Choroid plexus epithelial cell (primary cell): ENCODE results near the gene RBMS3.
A peak's percentile ranks its signal among the peaks of the same experiment; 100 is the strongest.
"Not testable (repeated sequence)": the region's sequence is repeated elsewhere in the genome, so short reads cannot be mapped to it uniquely, and the experiment has no call there.

ENCODE experiments used
- DNase-seq: peaks from one replicate; pipeline ENCODE4 v3.0.0-alpha.2; 2010; ENCODE audit warnings: low read depth
- H3K4me3 ChIP-seq: 2 replicates; pipeline ENCODE4 v1.5.1; 2011; ENCODE audit warnings: low read depth, mild to moderate bottlenecking, control low read depth, low read length, moderate library complexity
- TF ChIP-seq, protein P1 (sequence below): conservative IDR thresholded peaks from 2 replicates; pipeline ENCODE4 v1.5.1; 2011; ENCODE audit warnings: low read depth, mild to moderate bottlenecking, control low read depth, inconsistent platforms, low read length, moderate library complexity

The RBMS3 gene

GRCh38 chr3:29649815-29650547, 369.1 kb downstream of the RBMS3 start:
- DNase-seq, result peak; percentile 74
- TF ChIP-seq, protein P1, sequence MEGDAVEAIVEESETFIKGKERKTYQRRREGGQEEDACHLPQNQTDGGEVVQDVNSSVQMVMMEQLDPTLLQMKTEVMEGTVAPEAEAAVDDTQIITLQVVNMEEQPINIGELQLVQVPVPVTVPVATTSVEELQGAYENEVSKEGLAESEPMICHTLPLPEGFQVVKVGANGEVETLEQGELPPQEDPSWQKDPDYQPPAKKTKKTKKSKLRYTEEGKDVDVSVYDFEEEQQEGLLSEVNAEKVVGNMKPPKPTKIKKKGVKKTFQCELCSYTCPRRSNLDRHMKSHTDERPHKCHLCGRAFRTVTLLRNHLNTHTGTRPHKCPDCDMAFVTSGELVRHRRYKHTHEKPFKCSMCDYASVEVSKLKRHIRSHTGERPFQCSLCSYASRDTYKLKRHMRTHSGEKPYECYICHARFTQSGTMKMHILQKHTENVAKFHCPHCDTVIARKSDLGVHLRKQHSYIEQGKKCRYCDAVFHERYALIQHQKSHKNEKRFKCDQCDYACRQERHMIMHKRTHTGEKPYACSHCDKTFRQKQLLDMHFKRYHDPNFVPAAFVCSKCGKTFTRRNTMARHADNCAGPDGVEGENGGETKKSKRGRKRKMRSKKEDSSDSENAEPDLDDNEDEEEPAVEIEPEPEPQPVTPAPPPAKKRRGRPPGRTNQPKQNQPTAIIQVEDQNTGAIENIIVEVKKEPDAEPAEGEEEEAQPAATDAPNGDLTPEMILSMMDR, result no peak
- no peak overlapping the region for H3K4me3 ChIP-seq

DNA sequence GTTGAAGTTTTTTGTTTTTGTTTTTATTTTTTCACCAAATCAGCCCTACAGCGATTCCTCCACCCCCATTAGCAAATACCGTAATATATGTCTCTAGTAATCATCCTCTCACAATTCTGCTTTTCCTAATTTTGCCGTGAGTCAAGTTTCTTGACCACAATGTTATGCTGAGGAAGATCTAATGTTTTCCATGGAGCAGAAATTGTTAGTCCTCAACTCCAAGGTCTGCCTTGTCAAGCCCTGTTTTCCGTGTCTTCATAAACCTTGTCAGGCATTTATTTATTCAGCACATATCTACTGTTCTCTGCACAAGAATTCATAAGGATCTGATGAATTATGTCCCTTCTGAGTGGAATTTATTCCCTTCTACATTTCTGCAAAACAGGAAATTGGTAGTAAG, 372.8 kb downstream of the RBMS3 start:
- TF ChIP-seq, protein P1, result no peak
- DNase-seq, result no peak
- no peak overlapping the region for H3K4me3 ChIP-seq

- TF ChIP-seq, protein P1, result no peak
- no peak for DNase-seq
- H3K4me3 ChIP-seq, result no peak overlapping the region
Measured at GRCh38 chr3:29655015-29655747, 374.3 kb downstream of the RBMS3 start.

DNA sequence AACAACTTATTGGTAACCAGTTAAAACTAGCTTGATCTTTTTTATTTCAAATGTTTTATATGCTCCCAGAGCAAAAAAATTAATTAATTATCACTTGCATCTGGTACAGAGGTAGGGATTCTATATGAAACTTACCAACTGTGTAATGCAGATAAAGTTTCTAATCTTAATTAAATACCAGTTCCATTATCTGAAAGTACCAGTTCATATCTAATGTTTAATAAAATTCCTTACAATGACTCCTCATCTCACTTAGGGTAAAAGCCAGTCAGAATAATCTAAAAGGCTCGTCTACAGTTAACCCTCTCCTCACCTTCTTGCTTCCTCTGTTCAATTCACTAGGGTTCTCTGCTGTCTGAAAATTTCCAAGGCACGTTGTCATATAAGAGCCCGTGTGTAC, 384.8 kb downstream of the RBMS3 start:
- DNase-seq, result no peak
- no peak overlapping the region for H3K4me3 ChIP-seq
- TF ChIP-seq, protein P1, result no peak

DNA sequence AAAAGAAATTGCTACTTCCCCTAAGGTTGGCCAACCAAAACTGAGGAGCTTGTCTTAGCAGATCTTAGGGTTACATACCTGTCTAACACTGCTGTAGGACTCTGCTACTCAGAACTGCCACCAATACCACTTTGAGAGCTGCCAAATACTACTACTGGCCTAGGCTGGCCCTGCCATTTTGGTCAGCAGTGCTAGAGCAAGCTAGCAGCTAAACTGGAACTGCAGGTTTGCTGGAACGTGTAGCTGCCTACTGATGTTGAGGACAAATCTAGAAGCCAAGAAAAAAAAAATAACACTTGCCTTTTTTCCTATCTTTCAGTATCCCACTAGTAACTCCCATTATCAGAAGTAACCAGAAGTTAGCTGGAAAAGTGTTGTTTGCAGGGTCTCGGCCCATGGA, 387.4 kb downstream of the RBMS3 start:
- DNase-seq, result no peak
- no peak overlapping the region for H3K4me3 ChIP-seq
- TF ChIP-seq, protein P1, result no peak

DNA sequence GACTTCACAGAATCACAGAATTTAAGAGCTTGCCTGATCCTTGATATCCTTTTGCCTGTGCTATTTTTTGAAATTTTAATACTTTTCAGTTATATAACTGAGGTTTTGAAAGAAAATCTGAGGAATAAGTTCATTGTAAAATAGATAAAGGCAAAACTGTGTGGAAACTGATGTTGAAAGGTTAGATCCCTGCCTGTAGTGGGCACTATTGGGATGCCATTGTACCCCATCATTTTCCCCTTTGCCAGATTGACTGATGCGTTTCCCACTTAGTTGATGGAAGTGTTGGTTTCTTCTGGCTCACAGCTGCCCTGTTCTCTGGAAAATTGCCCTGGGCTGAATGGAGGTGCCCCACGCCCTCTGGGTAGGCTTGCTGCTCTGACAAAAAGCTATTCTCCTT, 387.9 kb downstream of the RBMS3 start:
- no peak for DNase-seq

DNA sequence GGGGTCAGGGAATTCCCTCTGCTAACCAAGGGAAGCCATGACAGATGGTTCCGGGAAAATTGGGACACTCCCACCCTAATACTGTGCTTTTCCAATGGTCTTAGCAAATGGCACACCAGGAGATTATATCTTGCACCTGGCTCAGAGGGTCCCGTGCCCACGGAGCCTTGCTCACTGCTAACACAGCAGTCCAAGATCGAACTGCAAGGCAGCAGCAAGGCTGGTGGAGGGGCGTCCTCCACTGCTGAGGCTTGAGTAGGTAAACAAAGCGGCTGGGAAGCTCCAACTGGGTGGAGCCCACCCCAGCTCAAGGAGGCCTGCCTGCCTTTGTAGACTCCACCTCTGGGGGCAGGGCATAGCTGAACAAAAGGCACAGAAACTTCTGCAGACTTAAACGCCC, 389.6 kb downstream of the RBMS3 start:
- DNase-seq, H3K4me3 ChIP-seq: not testable (repeated sequence)

More for the DNA sequence above, 387.9 kb downstream of the RBMS3 start:
- no peak overlapping the region for H3K4me3 ChIP-seq
- TF ChIP-seq, protein P1, result peak; percentile 14
